BJ (cell line): ENCODE data around the gene MGAT4C. TPM values are rescaled to one million over a fixed set of nuclear protein-coding genes. Genes with fewer than 3 reads are reported as not detected.

Source experiments
- CTCF ChIA-PET: fragments of 350-600 bp; formaldehyde crosslinking; extraction: SDS; loops from one replicate; lab custom pipeline; 2021; ENCODE audit warnings: antibody characterized with exemption, inconsistent platforms; lab: Yijun Ruan, JAX
- POLR2A ChIA-PET: fragments of 300-600 bp; sonication (Branson Sonifier 250); formaldehyde crosslinking; extraction: SDS; loops from one replicate; lab custom pipeline; 2021; ENCODE audit warnings: antibody characterized with exemption; lab: Charles Lee
- DNase-seq: peaks from one replicate; pipeline ENCODE4 v3.0.0-alpha.2; 2011; ENCODE audit warnings: low read depth
- H3K27me3 ChIP-seq: 2 replicates; pipeline ENCODE4 v1.6.0; 2011; ENCODE audit warnings: low read length; ENCODE audit not compliant: control insufficient read depth, insufficient read depth
- H3K36me3 ChIP-seq: 2 replicates; pipeline ENCODE4 v1.5.1; 2011; ENCODE audit warnings: low read length; ENCODE audit not compliant: control insufficient read depth, insufficient read depth
- H3K4me3 ChIP-seq: 2 replicates; pipeline ENCODE4 v1.5.1; 2011; ENCODE audit warnings: low read depth, mild to moderate bottlenecking, control low read depth, low read length
- polyA plus RNA-seq: library from polyadenylated mRNA; depleted of rRNA; stranded (reverse); fragments of >200 nt; gene quantifications from 2 replicates; pipeline ENCODE4 v1.2.3, GENCODE V29; 2011
- TF ChIP-seq, protein P1 (sequence below): IDR thresholded peaks from 2 replicates; pipeline ENCODE4 v1.5.1; 2011; ENCODE audit warnings: low read depth, mild to moderate bottlenecking, control low read depth, inconsistent platforms, low read length, moderate library complexity; ENCODE audit not compliant: insufficient read depth

MGAT4C gene
- polyA plus RNA-seq, 1 experiment = not detected

DNA sequence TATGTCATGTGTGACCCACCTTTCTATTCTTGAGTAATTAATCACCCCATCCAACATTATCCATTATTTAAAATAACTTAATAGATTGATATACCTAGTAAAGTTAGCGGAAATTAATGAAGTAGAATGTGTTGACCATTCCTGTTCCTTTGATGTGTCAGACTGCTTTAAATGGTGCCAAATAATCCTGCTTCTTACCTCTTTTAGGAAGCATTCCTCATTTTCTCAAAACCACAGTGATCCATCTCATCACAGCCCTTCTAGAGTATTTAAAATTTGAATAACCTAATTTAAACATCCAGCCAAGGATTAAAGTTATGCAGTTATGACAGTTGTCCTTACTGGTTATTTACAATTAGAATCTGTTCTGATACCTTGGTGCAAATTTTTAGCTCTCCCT lies 6.9 kb downstream of the MGAT4C start:
- ChIA-PET POLR2A (no interaction called here), CTCF (no interaction called here)
- DNase-seq = no peak
- no peak overlapping the region for H3K4me3 ChIP-seq
- no peaks in the 10 kb centered on the region for H3K36me3 ChIP-seq
- TF ChIP-seq, protein P1, sequence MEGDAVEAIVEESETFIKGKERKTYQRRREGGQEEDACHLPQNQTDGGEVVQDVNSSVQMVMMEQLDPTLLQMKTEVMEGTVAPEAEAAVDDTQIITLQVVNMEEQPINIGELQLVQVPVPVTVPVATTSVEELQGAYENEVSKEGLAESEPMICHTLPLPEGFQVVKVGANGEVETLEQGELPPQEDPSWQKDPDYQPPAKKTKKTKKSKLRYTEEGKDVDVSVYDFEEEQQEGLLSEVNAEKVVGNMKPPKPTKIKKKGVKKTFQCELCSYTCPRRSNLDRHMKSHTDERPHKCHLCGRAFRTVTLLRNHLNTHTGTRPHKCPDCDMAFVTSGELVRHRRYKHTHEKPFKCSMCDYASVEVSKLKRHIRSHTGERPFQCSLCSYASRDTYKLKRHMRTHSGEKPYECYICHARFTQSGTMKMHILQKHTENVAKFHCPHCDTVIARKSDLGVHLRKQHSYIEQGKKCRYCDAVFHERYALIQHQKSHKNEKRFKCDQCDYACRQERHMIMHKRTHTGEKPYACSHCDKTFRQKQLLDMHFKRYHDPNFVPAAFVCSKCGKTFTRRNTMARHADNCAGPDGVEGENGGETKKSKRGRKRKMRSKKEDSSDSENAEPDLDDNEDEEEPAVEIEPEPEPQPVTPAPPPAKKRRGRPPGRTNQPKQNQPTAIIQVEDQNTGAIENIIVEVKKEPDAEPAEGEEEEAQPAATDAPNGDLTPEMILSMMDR = no peak
- no peaks in the 10 kb centered on the region for H3K27me3 ChIP-seq

DNA sequence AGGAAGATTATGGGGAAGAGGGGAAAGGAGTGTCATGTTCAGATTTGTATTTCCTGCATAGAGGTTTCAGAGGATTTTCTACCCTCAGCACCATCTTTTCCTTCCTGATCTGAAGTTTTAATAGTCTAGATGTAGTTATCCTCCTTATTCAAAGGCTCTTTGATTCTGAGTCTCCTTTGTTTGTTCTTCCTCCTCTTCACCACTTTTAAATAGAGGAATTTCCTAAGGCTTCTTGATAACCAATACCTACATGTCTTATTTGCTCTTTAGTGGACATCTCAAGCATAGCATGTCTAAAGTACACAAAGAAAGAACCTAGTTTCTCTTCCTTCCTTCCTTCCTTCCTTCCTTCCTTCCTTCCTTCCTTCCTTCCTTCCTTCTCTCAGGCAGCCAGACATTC lies 8.3 kb downstream of the MGAT4C start:
- Histone ChIP-seq H3K36me3 (no peaks in the 10 kb centered on the region), H3K27me3 (no peaks in the 10 kb centered on the region), H3K4me3 (no peak overlapping the region)
- ChIA-PET CTCF (no interaction called here), POLR2A (no interaction called here)
- TF ChIP-seq, protein P1 = no peak
- no peak for DNase-seq

DNA sequence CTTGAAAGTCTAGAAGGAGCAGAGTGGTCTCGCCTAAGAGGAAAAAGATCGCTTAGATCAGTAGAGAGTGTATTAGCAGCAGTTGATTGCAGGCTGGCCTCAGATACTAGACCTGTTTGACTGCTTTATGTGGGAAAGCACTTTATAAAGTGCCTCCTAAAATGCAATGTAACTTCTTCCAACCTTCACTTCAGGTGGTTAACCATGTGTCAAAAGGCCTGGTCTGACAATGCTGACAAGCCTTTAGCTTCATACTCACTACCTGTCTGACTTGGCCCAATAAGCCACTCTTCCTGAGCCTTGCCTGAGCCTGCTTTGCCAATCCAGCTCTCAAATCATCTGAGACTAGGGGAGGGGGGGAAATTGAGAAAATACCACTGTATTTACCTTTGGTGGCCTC lies 14.6 kb downstream of the MGAT4C start:
- ChIA-PET CTCF (no interaction called here), POLR2A (no interaction called here)
- Histone ChIP-seq H3K36me3 (no peaks in the 10 kb centered on the region), H3K27me3 (no peaks in the 10 kb centered on the region), H3K4me3 (no peak overlapping the region)
- TF ChIP-seq, protein P1 = no peak
- no peak for DNase-seq

DNA sequence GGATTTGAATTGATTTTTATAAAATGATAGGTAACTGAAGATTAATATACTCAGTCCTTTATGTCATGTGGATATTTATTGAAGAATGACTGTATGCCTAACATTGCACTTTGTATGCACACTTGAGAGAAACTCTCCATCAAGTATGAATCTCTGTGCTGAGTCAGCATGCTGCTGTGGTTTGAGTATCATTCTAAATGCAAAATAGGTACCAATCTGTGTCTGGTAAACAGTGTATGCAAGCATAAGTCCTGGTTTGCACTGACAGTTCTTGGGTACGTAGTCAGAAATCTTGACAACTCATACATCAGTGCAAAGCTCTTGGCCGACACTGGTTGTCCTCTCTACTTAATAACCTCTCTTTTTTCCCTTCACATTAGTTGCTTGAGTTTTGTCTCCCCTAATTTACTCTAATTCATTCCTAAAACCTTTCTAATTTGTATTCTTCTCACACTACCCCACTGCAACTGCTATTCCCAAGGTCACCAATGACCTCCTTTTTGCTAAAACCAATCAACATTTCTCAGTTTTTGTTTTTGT lies 21.8 kb downstream of the MGAT4C start:
- H3K27me3 ChIP-seq = no peaks in the 10 kb centered on the region
- H3K36me3 ChIP-seq = no peaks in the 10 kb centered on the region
- DNase-seq = no peak
- TF ChIP-seq, protein P1 = no peak
- POLR2A ChIA-PET = no interaction called here
- H3K4me3 ChIP-seq = no peak overlapping the region
- CTCF ChIA-PET = no interaction called here

DNA sequence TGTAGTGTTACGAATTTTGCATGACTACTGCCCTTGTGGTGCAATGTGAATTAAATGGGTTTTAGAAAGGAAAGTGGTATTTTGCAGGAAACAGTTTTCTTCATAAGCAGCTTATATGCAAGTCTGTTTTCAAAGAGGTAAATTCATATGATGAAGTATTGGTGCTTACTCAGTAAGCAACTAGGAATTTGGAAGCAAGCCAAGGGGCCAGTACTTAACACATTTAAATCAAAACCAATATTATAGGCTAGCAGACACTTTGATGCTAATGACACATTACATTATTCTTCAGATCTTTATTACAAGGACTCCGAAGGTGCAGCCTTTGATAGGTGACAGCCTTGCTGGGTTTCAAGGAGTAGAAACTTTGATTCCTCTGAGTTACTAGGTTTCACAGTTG lies 23.1 kb downstream of the MGAT4C start:
- Histone ChIP-seq H3K36me3 (no peaks in the 10 kb centered on the region), H3K27me3 (no peaks in the 10 kb centered on the region), H3K4me3 (no peak overlapping the region)
- TF ChIP-seq, protein P1 = no peak
- no peak for DNase-seq
- CTCF ChIA-PET = no interaction called here
- POLR2A ChIA-PET = no interaction called here
